ENCODE data around the gene WIPF1. TPM values are rescaled to one million over a fixed set of nuclear protein-coding genes. Genes with fewer than 3 reads are reported as not detected.

WIPF1 gene
- total and polyA plus RNA-seq, 8 donors = 4.7 to 26.8 (median 6.2) TPM

- TF ChIP-seq CTCF (IDR thresholded peaks at IDR 0.05) = no peak
- DNase-seq (no peak), FAIRE-seq (no peak), ATAC-seq (no peak)
- H3K27ac ChIP-seq = no peak overlapping the region
- no peaks in the 10 kb centered on the region for H3K27me3 ChIP-seq
- intact Hi-C loops (cut with DNase I) = no loop called here
- H3K9me3 ChIP-seq = no peaks in the 10 kb centered on the region
- 74 to 90% methylated on average over 2 of the region's 2 CpGs for WGBS, 2 donors
- H3K4me1 ChIP-seq = peaks cover 0 to 7% (median 5%) of the 10 kb centered on the region in 3 donors
- no peaks in the 10 kb centered on the region for H3K36me3 ChIP-seq
- H3K4me3 ChIP-seq = no peak overlapping the region
Measured at GRCh38 chr2:174623106-174623637, 25.6 kb upstream of the WIPF1 start.

DNA sequence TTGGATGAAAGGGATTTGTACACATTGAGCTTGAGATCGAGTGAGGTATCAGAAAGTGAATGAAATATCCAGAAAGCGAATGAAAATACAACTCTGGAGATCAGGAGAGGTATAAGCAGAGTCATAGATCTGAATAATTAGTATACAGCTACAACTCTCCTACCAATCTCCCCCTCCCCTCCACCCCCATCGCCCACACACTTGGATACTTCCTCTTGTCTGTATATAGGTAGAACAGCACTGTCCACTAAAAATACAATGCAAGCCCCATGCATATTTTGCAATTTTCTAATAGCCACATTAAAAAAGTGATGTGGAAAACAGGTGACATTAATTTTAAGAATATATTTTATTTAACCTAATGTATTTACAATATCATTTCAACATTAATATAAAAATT lies 23.7 kb upstream of the WIPF1 start:
- H3K4me1 ChIP-seq = peaks cover 0 to 7% (median 5%) of the 10 kb centered on the region in 3 donors
- no peak overlapping the region for H3K27ac ChIP-seq
- no peak for DNase-seq
- no peak for TF ChIP-seq CTCF (IDR thresholded peaks at IDR 0.05)
- WGBS, 2 donors = 91 to 98% methylated on average over 3 of the region's 3 CpGs
- no peaks in the 10 kb centered on the region for H3K9me3 ChIP-seq
- no peaks in the 10 kb centered on the region for H3K27me3 ChIP-seq
- no peak for FAIRE-seq
- H3K4me3 ChIP-seq = no peak overlapping the region
- ATAC-seq = no peak
- intact Hi-C loops (cut with DNase I) = no loop called here
- H3K36me3 ChIP-seq = no peaks in the 10 kb centered on the region

- intact Hi-C loops (cut with DNase I) = no loop called here
- H3K9me3 ChIP-seq = no peaks in the 10 kb centered on the region
- no peak overlapping the region for H3K27ac ChIP-seq
- FAIRE-seq (no peak), ATAC-seq (no peak), DNase-seq (no peak)
- no peaks in the 10 kb centered on the region for H3K27me3 ChIP-seq
- WGBS, 2 donors = 87 to 91% methylated on average over 2 of the region's 2 CpGs
- no peaks in the 10 kb centered on the region for H3K36me3 ChIP-seq
- H3K4me1 ChIP-seq = peaks cover 20 to 23% (median 21%) of the 10 kb centered on the region in 3 donors
- TF ChIP-seq CTCF (IDR thresholded peaks at IDR 0.05) = no peak
- H3K4me3 ChIP-seq = no peak overlapping the region
Measured at GRCh38 chr2:174618179-174618578, 20.6 kb upstream of the WIPF1 start.

DNA sequence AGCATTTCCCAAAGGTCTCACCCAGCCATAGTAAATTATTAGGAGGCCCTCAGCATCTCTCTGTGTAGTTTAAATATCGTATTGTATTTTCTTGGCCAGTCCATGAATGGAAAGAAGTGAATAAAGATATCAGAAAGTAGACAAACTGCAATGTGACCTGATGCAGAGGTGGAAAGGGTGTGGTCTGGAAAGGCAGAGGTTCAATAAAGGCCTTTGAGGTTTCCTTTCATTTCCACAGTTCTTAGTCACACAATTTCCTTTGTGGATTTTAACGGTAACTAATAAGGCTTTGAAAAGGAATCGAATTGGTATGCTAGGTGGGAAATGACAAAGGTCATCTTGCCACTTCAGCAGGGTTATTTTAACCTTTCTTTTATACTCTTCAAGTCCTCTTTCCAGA lies 20.1 kb upstream of the WIPF1 start:
- no peak for FAIRE-seq
- intact Hi-C loops (cut with DNase I) = no loop called here
- Histone ChIP-seq H3K36me3 (no peaks in the 10 kb centered on the region), H3K27me3 (no peaks in the 10 kb centered on the region), H3K27ac (no peak overlapping the region), H3K9me3 (no peaks in the 10 kb centered on the region), H3K4me1 (peaks cover 20 to 27% (median 24%) of the 10 kb centered on the region in 3 donors), H3K4me3 (no peak overlapping the region)
- no peak for DNase-seq
- ATAC-seq = no peak
- no peak for TF ChIP-seq CTCF (IDR thresholded peaks at IDR 0.05)
- 83 to 95% methylated on average over 3 of the region's 3 CpGs for WGBS, 2 donors

GRCh38 chr2:174617120-174617519 lies 19.5 kb upstream of the WIPF1 start:
- Histone ChIP-seq H3K27ac (no peak overlapping the region), H3K4me1 (peaks cover 20 to 27% (median 24%) of the 10 kb centered on the region in 3 donors), H3K4me3 (no peak overlapping the region), H3K9me3 (no peaks in the 10 kb centered on the region), H3K36me3 (no peaks in the 10 kb centered on the region), H3K27me3 (no peaks in the 10 kb centered on the region)
- FAIRE-seq (no peak), ATAC-seq (peak in 2 of 4 donors; percentile 16 to 21), DNase-seq (no peak)
- intact Hi-C loops (cut with DNase I) = no loop called here
- WGBS, 2 donors = 92 to 96% methylated on average over 2 of the region's 2 CpGs
- no peak for TF ChIP-seq CTCF (IDR thresholded peaks at IDR 0.05)
